IMR-90 (cell line): ENCODE results near the gene MDM2. TPM values are rescaled to one million over a fixed set of nuclear protein-coding genes. Genes with fewer than 3 reads are reported as not detected.

ENCODE experiments used
- ATAC-seq: fragments of 200-7000 bp; cut with Tn5 transposase; 2 replicates; pipeline ENCODE4 v1.9.1; 2020; ENCODE audit warnings: low read depth, mild to moderate bottlenecking, moderate library complexity
- BruUV-seq: library from RNA; stranded (reverse); fragments of 400-500 nt; replicated peaks from 2 replicates; lab custom pipeline; 2021; lab: Mats Ljungman, UMichigan
- CTCF ChIA-PET: fragments of 300-600 bp; formaldehyde crosslinking; extraction: SDS; loops from one replicate; lab custom pipeline; 2021; ENCODE audit warnings: antibody characterized with exemption; lab: Yijun Ruan, JAX
- POLR2A ChIA-PET: fragments of 300-600 bp; sonication (Branson Sonifier 250); formaldehyde crosslinking; loops from one replicate; lab custom pipeline; 2022; ENCODE audit warnings: antibody characterized with exemption; ENCODE audit not compliant: unreplicated experiment; lab: Charles Lee
- DNase-seq: peaks from one replicate; pipeline ENCODE4 v3.0.0; 2013
- H2AFZ ChIP-seq: replicated peaks from 2 replicates; pipeline ENCODE3; 2013; ENCODE audit warnings: low read length, mild to moderate bottlenecking; ENCODE audit not compliant: poor library complexity
- H2AK5ac ChIP-seq: 2 replicates; pipeline ENCODE4 v1.6.1; 2013; ENCODE audit warnings: low read depth, low read length, inconsistent platforms
- H2AK9ac ChIP-seq: replicated peaks from 2 replicates; pipeline ENCODE3; 2013; ENCODE audit warnings: mild to moderate bottlenecking, low read depth, low read length, moderate library complexity; ENCODE audit not compliant: poor library complexity
- H2BK120ac ChIP-seq: 2 replicates; pipeline ENCODE4 v1.6.1; 2013; ENCODE audit warnings: low read depth, low read length, inconsistent platforms
- H2BK15ac ChIP-seq: 3 replicates; pipeline ENCODE4 v1.6.1; 2013; ENCODE audit warnings: low read depth, low read length, inconsistent platforms
- H2BK20ac ChIP-seq: 2 replicates; pipeline ENCODE4 v1.6.1; 2013; ENCODE audit warnings: low read depth, mild to moderate bottlenecking, inconsistent platforms, low read length, moderate library complexity
- H2BK5ac ChIP-seq: 2 replicates; pipeline ENCODE4 v1.6.1; 2013; ENCODE audit warnings: mild to moderate bottlenecking, low read depth, low read length, inconsistent platforms; ENCODE audit not compliant: poor library complexity, severe bottlenecking
- H3K14ac ChIP-seq: replicated peaks from 2 replicates; pipeline ENCODE4 v1.6.1; 2013; ENCODE audit warnings: low read depth, low read length, inconsistent platforms
- H3K18ac ChIP-seq: 2 replicates; pipeline ENCODE4 v1.6.1; 2013; ENCODE audit warnings: low read depth, low read length, control low read depth
- H3K23ac ChIP-seq: 2 replicates; pipeline ENCODE4 v1.6.1; 2013; ENCODE audit warnings: low read depth, low read length, inconsistent platforms
- H3K27ac ChIP-seq: 2 replicates; pipeline ENCODE4 v1.5.1; 2013; ENCODE audit warnings: mild to moderate bottlenecking, control low read depth, low read length; ENCODE audit not compliant: insufficient read depth
- H3K27me3 ChIP-seq: 2 replicates; pipeline ENCODE4 v1.6.1; 2013; ENCODE audit warnings: low read length; ENCODE audit not compliant: control insufficient read depth, insufficient read depth
- H3K36me3 ChIP-seq: 2 replicates; pipeline ENCODE4 v1.6.1; 2013; ENCODE audit warnings: low read length, mixed read lengths; ENCODE audit not compliant: control insufficient read depth, insufficient read depth
- H3K4ac ChIP-seq: 2 replicates; pipeline ENCODE4 v1.6.1; 2013; ENCODE audit warnings: low read depth, low read length, inconsistent platforms
- H3K4me1 ChIP-seq: 2 replicates; pipeline ENCODE4 v1.6.1; 2013; ENCODE audit warnings: low read length, mixed read lengths; ENCODE audit not compliant: control insufficient read depth, insufficient read depth
- H3K4me2 ChIP-seq: 2 replicates; pipeline ENCODE4 v1.6.1; 2013; ENCODE audit warnings: low read depth, mild to moderate bottlenecking, control low read depth, low read length, moderate library complexity
- H3K4me3 ChIP-seq: 2 replicates; pipeline ENCODE4 v1.5.1; 2013; ENCODE audit warnings: low read depth, mild to moderate bottlenecking, control low read depth, low read length, moderate library complexity; ENCODE audit not compliant: insufficient read depth
- H3K56ac ChIP-seq: 2 replicates; pipeline ENCODE4 v1.6.1; 2013; ENCODE audit warnings: low read length, inconsistent platforms; ENCODE audit not compliant: insufficient read depth; ENCODE audit errors: extremely low read depth
- H3K79me1 ChIP-seq, 2 experiments: 2 replicates each; pipeline ENCODE4 v1.6.1; 2013; ENCODE audit warnings: low read length in 2 of 2, inconsistent platforms in 1 of 2, low read depth in 1 of 2
- H3K9ac ChIP-seq: 2 replicates; pipeline ENCODE4 v1.6.1; 2013; ENCODE audit warnings: low read depth, low read length, control low read depth
- H3K9me1 ChIP-seq: 2 replicates; pipeline ENCODE4 v1.6.1; 2013; ENCODE audit warnings: low read length, inconsistent platforms; ENCODE audit not compliant: insufficient read depth
- H3K9me3 ChIP-seq: 2 replicates; pipeline ENCODE4 v1.6.1; 2013; ENCODE audit warnings: low read length; ENCODE audit not compliant: control insufficient read depth, insufficient read depth
- H4K20me1 ChIP-seq: 2 replicates; pipeline ENCODE4 v1.6.1; 2013; ENCODE audit warnings: low read length, inconsistent platforms; ENCODE audit not compliant: insufficient read depth
- H4K5ac ChIP-seq: 2 replicates; pipeline ENCODE4 v1.6.1; 2013; ENCODE audit warnings: mild to moderate bottlenecking, low read depth, low read length, control low read depth
- H4K8ac ChIP-seq, 2 experiments: 2 replicates each; pipeline ENCODE4 v1.6.1; 2013; ENCODE audit warnings: low read depth in 2 of 2, low read length in 2 of 2, control low read depth in 1 of 2, inconsistent platforms in 1 of 2
- H4K91ac ChIP-seq: 2 replicates; pipeline ENCODE4 v1.6.1; 2013; ENCODE audit warnings: low read depth, low read length, inconsistent platforms; ENCODE audit not compliant: insufficient read depth
- CHD1 ChIP-seq: IDR thresholded peaks from 2 replicates; pipeline ENCODE4 v1.6.1; 2012; ENCODE audit warnings: low read depth, low read length, improper control_type of control experiment
- MAFK ChIP-seq: IDR thresholded peaks from 2 replicates; pipeline ENCODE4 v1.6.1; 2012; ENCODE audit warnings: low read depth, low read length, improper control_type of control experiment
- MAZ ChIP-seq: IDR thresholded peaks from 2 replicates; pipeline ENCODE4 v1.6.1; 2012; ENCODE audit warnings: low read depth, mild to moderate bottlenecking, low read length, improper control_type of control experiment, moderate library complexity, borderline replicate concordance
- SMC3 ChIP-seq: fragments of 150-350 bp; IDR thresholded peaks from 2 replicates; pipeline ENCODE4 v1.6.1; 2016; ENCODE audit warnings: low read depth, mild to moderate bottlenecking, antibody characterized with exemption, low read length, moderate library complexity
- WGBS, 2 experiments: methylation state at CpG; one replicate each; pipeline versions ENCODE4 v1.1.5 to v1.1.7; 2013; ENCODE audit warnings: missing lambda C conversion rate in 2 of 2; ENCODE audit not compliant: insufficient read length in 1 of 2; ENCODE audit errors: extremely low coverage in 2 of 2; 5-methylcytosine and 5-hydroxymethylcytosine counted together
- dilution Hi-C: fragments of 300-500 bp; cut with HindIII; formaldehyde crosslinking; loops from one replicate; pipeline ENCODE4 v1.14.3; 2018; ENCODE audit warnings: low sequenced_read_pairs; ENCODE audit not compliant: unreplicated experiment
- in situ Hi-C: fragments of 300-500 bp; cut with MboI; formaldehyde crosslinking; loops from 3 replicates; pipeline ENCODE4 v1.14.3; 2019; ENCODE audit warnings: low sequenced_read_pairs, inconsistent platforms, mixed read lengths
- intact Hi-C: fragments of 100-400 bp; cut with micrococcal nuclease; formaldehyde crosslinking; loops from 2 replicates; pipeline ENCODE4 v1.10.0; 2022
- polyA plus RNA-seq, 3 experiments: library from polyadenylated mRNA; depleted of rRNA; stranded (reverse); fragments of >200 nt; gene quantifications; 2 replicates each; pipeline ENCODE4 v1.2.3, GENCODE V29; 2012; ENCODE audit warnings: low replicate concordance in 1 of 3
- total RNA-seq: library from RNA; depleted of rRNA; stranded (reverse); fragments of >200 nt; gene quantifications from 2 replicates; pipeline ENCODE4 v1.2.3, GENCODE V29; 2012

MDM2 gene
- total and polyA plus RNA-seq, 2 of the 4 experiments (the other 2 are of a cell fraction) = 21.9 to 196 TPM

- Histone ChIP-seq H2AFZ (no peak overlapping the region), H2BK5ac (no peak overlapping the region), H3K23ac (0 out of 2 replicates have a peak overlapping the region, but pooled peaks have one; percentile 45), H2AK5ac (no peak overlapping the region), H3K27me3 (no peaks in the 10 kb centered on the region), H3K9me3 (no peaks in the 10 kb centered on the region), H3K4ac (peak overlapping the region; percentile 69; the same call in 1 of the 2 replicates), H2BK15ac (no peak overlapping the region), H3K14ac (no peak overlapping the region), H3K56ac (no peak overlapping the region), H3K9me1 (0 out of 2 replicates have a peak, but pooled peaks cover 3% of the 10 kb centered on the region), H3K79me1 (no peaks in the 10 kb centered on the region), H3K4me1 (peaks cover 4% of the 10 kb centered on the region), H4K8ac (no peak overlapping the region), H4K91ac (no peak overlapping the region), H2BK20ac (peak overlapping the region; percentile 64; the same call in 1 of the 2 replicates), H3K36me3 (no peaks in the 10 kb centered on the region), H3K27ac (no peak overlapping the region), H2BK120ac (peak overlapping the region; percentile 45; the same call in 1 of the 2 replicates), H3K4me2 (no peak overlapping the region), H3K4me3 (no peak overlapping the region), H3K9ac (no peak overlapping the region), H4K5ac (no peak overlapping the region), H4K20me1 (no peaks in the 10 kb centered on the region), H2AK9ac (no peak overlapping the region), H3K18ac (peak overlapping the region; percentile 27; the same call in 1 of the 2 replicates)
- ChIA-PET CTCF (interaction anchor here (0.7 kb wide), 1 partner anchor 784 kb away, joined by 3 read pairs; no protein-coding TSS in a partner anchor), POLR2A (no interaction called here)
- dilution Hi-C loops = no loop called here
- TF ChIP-seq SMC3 (no peak), MAZ (no peak), CHD1 (no peak), MAFK (no peak)
- no CpG with 5 or more reads among the region's 3 CpGs for WGBS, 2 experiments
- ATAC-seq (no peak), DNase-seq (no peak)
- BruUV-seq = no TSS peak
- intact Hi-C loops = loop anchor here (5.0 kb wide), 1 partner anchor 41 kb away; the partner anchor contains the start of gene SLC35E3
- in situ Hi-C loops = no loop called here
Observed at GRCh38 chr12:68788554-68789143, 19.3 kb upstream of the MDM2 start.
